Stimulated activated naive CD8-positive, alpha-beta T cell treated with anti-CD3 and anti-CD28 coated beads, Interleukin-15, amount 100 ng/mL, for 72 hours (primary cell): ENCODE results near the gene MKI67.

ENCODE experiments used
- ATAC-seq: fragments of 150-1000 bp; cut with Tn5 transposase; 2 replicates; pipeline ENCODE4 v1.10.0; 2021; ENCODE audit warnings: mild to moderate bottlenecking, moderate library complexity
- DNase-seq, 2 donors: peaks; one replicate each; pipeline ENCODE4 v3.0.0; 2021 to 2022
- H3K27ac Mint-ChIP-seq, 2 donors: one replicate each; pipeline ENCODE4 v1.8.0; 2022; ENCODE audit warnings: mild to moderate bottlenecking in 2 of 2, mixed read lengths in 2 of 2, moderate library complexity in 2 of 2
- H3K27me3 Mint-ChIP-seq: one replicate; pipeline ENCODE4 v1.8.0; 2022; ENCODE audit warnings: mixed read lengths
- H3K4me1 Mint-ChIP-seq: one replicate; pipeline ENCODE4 v1.8.0; 2022; ENCODE audit warnings: mild to moderate bottlenecking, mixed read lengths
- H3K4me3 Mint-ChIP-seq, 2 donors: one replicate each; pipeline ENCODE4 v1.8.0; 2022; ENCODE audit warnings: mild to moderate bottlenecking in 2 of 2, mixed read lengths in 2 of 2, moderate library complexity in 1 of 2
- H3K9me3 Mint-ChIP-seq, 2 donors: one replicate each; pipeline ENCODE4 v1.8.0; 2022; ENCODE audit warnings: mixed read lengths in 2 of 2

Gene MKI67

DNA sequence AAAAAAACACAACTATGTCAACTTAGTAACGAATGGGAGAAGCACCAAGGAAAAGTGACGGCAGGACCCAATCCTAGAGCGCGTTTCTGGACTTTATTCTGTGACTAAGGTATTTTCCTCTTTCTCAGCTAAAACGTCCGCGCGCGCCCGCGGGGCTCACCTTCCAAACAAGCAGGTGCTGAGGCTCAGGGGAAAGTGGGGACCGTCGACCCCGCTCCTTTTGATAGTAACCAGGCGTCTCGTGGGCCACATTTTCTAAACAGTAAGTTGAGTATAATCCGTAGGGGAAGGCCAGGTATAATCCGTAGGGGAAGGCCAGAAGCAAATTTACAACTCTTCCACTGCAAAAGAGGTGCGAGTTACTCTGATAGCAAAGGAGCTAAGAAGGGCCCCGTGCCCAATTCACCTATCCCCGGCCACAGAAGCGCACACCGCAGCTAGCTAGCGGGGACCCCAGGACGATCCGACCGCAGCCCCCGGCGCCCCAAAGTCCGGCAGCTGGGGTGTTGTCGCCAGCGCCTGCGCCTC is 743 bp downstream of the MKI67 start:
- peaks cover 41% of the 10 kb centered on the region for H3K4me1 Mint-ChIP-seq
- peak in 1 of 2 donors; percentile 8 for DNase-seq
- peak overlapping the region; percentile 95 to 96 for H3K4me3 Mint-ChIP-seq
- peaks cover 25% of the 10 kb centered on the region for H3K27me3 Mint-ChIP-seq
- peak overlapping the region; percentile 97 to 99 for H3K27ac Mint-ChIP-seq
- no peaks in the 10 kb centered on the region for H3K9me3 Mint-ChIP-seq
- no peak for ATAC-seq

- ATAC-seq (no peak), DNase-seq (no peak)
- Mint-ChIP-seq H3K9me3 (no peaks in the 10 kb centered on the region), H3K4me1 (peaks cover 45% of the 10 kb centered on the region), H3K27ac (peak overlapping the region; percentile 97 to 99), H3K4me3 (peak overlapping the region; percentile 95 to 96), H3K27me3 (peaks cover 25% of the 10 kb centered on the region)
These were observed 1.3 kb downstream of the MKI67 start for GRCh38 chr10:128124813-128125403.

GRCh38 chr10:128123846-128124245 is 2.4 kb downstream of the MKI67 start:
- no peak for ATAC-seq
- Mint-ChIP-seq H3K9me3 (no peaks in the 10 kb centered on the region), H3K4me1 (peaks cover 45% of the 10 kb centered on the region), H3K4me3 (peak overlapping the region; percentile 95 to 96), H3K27ac (no peak overlapping the region), H3K27me3 (peaks cover 25% of the 10 kb centered on the region)
- DNase-seq = no peak

DNA sequence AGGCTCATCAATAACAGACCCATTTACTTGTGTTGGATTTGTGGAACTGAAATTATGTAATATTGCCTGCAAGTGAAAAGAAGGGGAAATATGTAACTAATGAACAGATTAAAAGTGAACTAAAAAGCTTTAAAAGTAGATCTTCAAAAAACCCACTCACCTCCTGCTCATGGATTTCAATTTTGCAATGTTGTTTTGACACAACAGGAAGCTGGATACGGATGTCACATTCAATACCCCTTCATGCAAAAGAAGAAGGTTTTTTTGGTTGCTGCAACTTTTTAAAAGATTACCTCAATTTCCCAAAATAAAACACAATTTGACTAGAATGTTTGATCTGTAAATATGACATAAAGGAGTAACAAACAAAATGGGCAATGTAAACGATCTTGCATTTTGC is 3.3 kb downstream of the MKI67 start:
- Mint-ChIP-seq H3K4me3 (peak overlapping the region in 1 of 2 donors; percentile 95), H3K27ac (no peak overlapping the region), H3K9me3 (no peaks in the 10 kb centered on the region), H3K4me1 (peaks cover 45% of the 10 kb centered on the region), H3K27me3 (peaks cover 25% of the 10 kb centered on the region)
- DNase-seq (no peak), ATAC-seq (no peak)

GRCh38 chr10:128121750-128122412 is 4.3 kb downstream of the MKI67 start:
- Mint-ChIP-seq H3K4me3 (no peak overlapping the region), H3K4me1 (peaks cover 38% of the 10 kb centered on the region), H3K9me3 (no peaks in the 10 kb centered on the region), H3K27ac (no peak overlapping the region), H3K27me3 (peaks cover 25% of the 10 kb centered on the region)
- DNase-seq = no peak
- no peak for ATAC-seq

DNA sequence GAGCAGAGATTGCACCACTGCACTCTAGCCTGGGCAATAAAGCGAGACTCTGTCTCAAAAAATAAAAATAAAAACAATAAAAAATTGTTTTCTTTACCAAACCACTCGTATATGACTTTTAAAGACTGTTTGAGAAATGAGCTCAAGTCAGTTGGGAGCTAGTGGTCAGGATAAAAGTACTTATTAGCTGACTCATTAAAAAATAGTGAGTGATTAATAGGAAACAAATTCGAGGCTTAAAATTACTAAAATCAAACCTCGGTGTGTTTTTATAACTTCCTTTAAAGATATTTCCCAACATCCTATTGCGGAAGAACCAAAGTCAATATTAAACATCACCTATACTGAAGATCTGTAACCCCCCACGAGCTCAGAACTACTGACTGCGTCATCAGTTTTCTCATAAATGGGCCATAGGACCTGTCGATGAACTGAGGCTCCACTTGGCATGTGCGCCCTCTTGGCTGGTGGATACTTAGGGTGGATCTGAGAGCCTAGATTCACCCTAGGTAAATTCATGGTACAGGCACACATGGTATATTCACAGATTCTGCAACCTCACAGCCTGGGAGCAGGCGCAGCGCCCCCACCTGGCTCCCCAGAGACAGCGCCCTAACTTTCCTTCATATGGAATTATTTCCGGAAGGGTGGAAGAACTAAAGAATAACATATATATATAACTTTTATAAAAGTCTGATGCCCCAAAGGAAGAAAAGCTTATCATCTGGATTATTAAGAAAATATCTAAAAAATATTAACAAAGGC is 9.2 kb downstream of the MKI67 start:
- ATAC-seq = no peak
- Mint-ChIP-seq H3K27me3 (peaks cover 1% of the 10 kb centered on the region), H3K27ac (no peak overlapping the region), H3K9me3 (no peaks in the 10 kb centered on the region), H3K4me3 (no peak overlapping the region), H3K4me1 (peaks cover 10% of the 10 kb centered on the region)
- no peak for DNase-seq

DNA sequence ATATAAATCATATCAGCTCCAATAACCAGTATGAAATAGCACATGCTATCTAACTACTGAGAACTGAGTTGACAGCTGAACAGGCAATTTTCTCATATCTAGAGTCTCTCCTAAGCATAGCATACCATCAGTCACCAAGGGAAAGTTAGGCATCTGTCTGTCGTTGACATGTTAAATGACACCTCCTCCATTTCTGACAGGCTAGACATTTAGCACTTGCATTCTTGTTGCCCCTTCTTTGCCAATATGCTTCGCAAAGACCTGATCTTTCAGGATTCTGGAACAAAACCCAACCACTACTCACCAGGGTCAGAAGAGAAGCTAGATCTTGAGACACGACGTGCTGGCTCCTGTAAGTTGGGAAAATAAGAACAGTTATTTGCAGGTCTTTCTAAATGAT is 10.0 kb downstream of the MKI67 start:
- Mint-ChIP-seq H3K9me3 (no peaks in the 10 kb centered on the region), H3K4me3 (no peak overlapping the region), H3K4me1 (peaks cover 10% of the 10 kb centered on the region), H3K27ac (no peak overlapping the region), H3K27me3 (no peaks in the 10 kb centered on the region)
- ATAC-seq = no peak
- no peak for DNase-seq

DNA sequence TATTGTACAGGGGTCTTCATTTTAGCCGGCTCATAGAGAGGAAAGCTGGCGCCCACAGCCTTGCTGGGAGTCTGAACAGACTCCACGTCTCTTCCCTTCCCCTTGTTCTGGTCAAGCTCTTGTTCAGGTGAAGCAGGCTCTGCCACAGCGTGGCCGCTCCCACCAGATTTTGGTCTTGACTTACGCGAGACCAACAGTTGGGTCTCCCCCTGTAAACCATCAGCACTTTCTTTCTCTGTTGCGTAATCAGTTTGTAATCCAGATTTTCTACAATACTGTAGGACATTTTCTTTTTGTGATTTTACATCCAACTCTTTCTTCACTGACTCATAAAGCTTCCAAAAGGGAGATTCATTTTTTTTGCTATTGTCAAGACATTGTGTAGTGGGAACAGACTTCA is 10.9 kb downstream of the MKI67 start:
- DNase-seq = no peak
- Mint-ChIP-seq H3K4me1 (peaks cover 3% of the 10 kb centered on the region), H3K9me3 (no peaks in the 10 kb centered on the region), H3K27ac (no peak overlapping the region), H3K27me3 (no peaks in the 10 kb centered on the region), H3K4me3 (no peak overlapping the region)
- ATAC-seq = no peak

GRCh38 chr10:128114901-128115300 is 11.3 kb downstream of the MKI67 start:
- Mint-ChIP-seq H3K4me1 (no peaks in the 10 kb centered on the region), H3K4me3 (no peak overlapping the region), H3K27ac (no peak overlapping the region), H3K9me3 (no peaks in the 10 kb centered on the region), H3K27me3 (no peaks in the 10 kb centered on the region)
- ATAC-seq = no peak
- DNase-seq = no peak

DNA sequence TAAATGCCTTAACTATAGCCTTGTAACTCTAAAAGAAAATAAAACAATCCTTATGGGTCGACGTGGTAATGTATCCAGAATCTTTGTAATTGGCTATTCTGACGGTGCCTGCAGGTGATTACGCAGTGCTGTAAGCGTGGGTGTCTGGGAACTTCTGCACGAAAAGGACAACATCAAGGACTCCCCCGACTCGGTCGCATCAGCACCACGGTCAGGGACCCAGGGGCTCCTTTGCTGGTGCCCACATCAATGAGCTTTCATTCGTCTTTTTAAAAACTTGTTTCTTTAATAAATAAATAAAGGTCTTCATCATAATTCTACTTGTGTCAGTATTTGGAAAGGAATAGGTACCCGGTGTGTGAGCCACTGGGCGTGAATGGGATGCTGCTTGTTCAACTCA is 13.2 kb downstream of the MKI67 start:
- DNase-seq (no peak), ATAC-seq (no peak)
- Mint-ChIP-seq H3K9me3 (no peaks in the 10 kb centered on the region), H3K4me3 (no peak overlapping the region), H3K27me3 (no peaks in the 10 kb centered on the region), H3K27ac (no peak overlapping the region), H3K4me1 (no peaks in the 10 kb centered on the region)

GRCh38 chr10:128111696-128112095 is 14.5 kb downstream of the MKI67 start:
- Mint-ChIP-seq H3K27ac (no peak overlapping the region), H3K4me1 (no peaks in the 10 kb centered on the region), H3K4me3 (no peak overlapping the region), H3K27me3 (no peaks in the 10 kb centered on the region), H3K9me3 (no peaks in the 10 kb centered on the region)
- DNase-seq (no peak), ATAC-seq (no peak)

DNA sequence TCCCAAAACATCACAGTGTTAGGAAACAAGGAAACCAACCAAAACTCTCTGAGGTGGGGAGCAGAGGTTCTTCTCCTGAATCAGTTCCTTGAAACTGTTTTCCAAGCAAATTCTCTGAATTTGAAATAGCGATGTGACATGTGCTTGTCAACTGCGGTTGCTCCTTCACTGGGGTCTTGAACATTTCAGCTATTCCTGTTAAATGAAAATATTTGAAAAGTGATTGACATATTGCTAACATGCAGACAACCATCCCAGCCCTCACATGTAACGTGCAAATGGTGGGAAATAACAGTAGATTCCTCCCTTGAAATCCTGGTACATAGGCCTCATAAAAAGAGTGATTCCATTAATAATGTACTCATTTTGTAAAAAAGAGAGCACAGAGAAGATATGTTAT is 15.9 kb downstream of the MKI67 start:
- no peak overlapping the region for H3K27ac Mint-ChIP-seq
- H3K27me3 Mint-ChIP-seq = no peaks in the 10 kb centered on the region
- ATAC-seq (no peak), DNase-seq (no peak)
- no peaks in the 10 kb centered on the region for H3K4me1 Mint-ChIP-seq
- H3K4me3 Mint-ChIP-seq = no peak overlapping the region
- H3K9me3 Mint-ChIP-seq = no peaks in the 10 kb centered on the region

- no peak overlapping the region for H3K27ac Mint-ChIP-seq
- no peaks in the 10 kb centered on the region for H3K27me3 Mint-ChIP-seq
- no peak for ATAC-seq
- H3K9me3 Mint-ChIP-seq = no peaks in the 10 kb centered on the region
- no peak overlapping the region for H3K4me3 Mint-ChIP-seq
- H3K4me1 Mint-ChIP-seq = no peaks in the 10 kb centered on the region
- no peak for DNase-seq
These were observed 16.5 kb downstream of the MKI67 start for GRCh38 chr10:128109707-128110106.

- H3K27ac Mint-ChIP-seq = no peak overlapping the region
- H3K27me3 Mint-ChIP-seq = no peaks in the 10 kb centered on the region
- no peaks in the 10 kb centered on the region for H3K9me3 Mint-ChIP-seq
- no peak for ATAC-seq
- H3K4me3 Mint-ChIP-seq = no peak overlapping the region
- H3K4me1 Mint-ChIP-seq = peaks cover 17% of the 10 kb centered on the region
- DNase-seq = no peak
These were observed 20.8 kb downstream of the MKI67 start for GRCh38 chr10:128105383-128105782.

GRCh38 chr10:128103229-128103714 is 23.0 kb downstream of the MKI67 start:
- Mint-ChIP-seq H3K27me3 (no peaks in the 10 kb centered on the region), H3K4me1 (peaks cover 26% of the 10 kb centered on the region), H3K27ac (peak overlapping the region in 1 of 2 donors; percentile 78), H3K4me3 (peak overlapping the region in 1 of 2 donors; percentile 42), H3K9me3 (no peaks in the 10 kb centered on the region)
- ATAC-seq (peak; percentile 86), DNase-seq (peak in 1 of 2 donors; percentile 46)
